ENCODE data around the gene S100A13.
"Not testable (repeated sequence)": the region's sequence is repeated elsewhere in the genome, so short reads cannot be mapped to it uniquely, and the experiment has no call there.

S100A13 gene

GRCh38 chr1:153648000-153648643 lies 20.8 kb upstream of the S100A13 start:
- DNase-seq: no peak

- no peak for DNase-seq
Measured at GRCh38 chr1:153647346-153647714, 20.0 kb upstream of the S100A13 start.

- peak in 2 of 56 donors; percentile 16 to 28 for DNase-seq
Measured at GRCh38 chr1:153646672-153647345, 19.5 kb upstream of the S100A13 start.

- no peak for DNase-seq
Measured at GRCh38 chr1:153643816-153644215, 16.5 kb upstream of the S100A13 start.

DNA sequence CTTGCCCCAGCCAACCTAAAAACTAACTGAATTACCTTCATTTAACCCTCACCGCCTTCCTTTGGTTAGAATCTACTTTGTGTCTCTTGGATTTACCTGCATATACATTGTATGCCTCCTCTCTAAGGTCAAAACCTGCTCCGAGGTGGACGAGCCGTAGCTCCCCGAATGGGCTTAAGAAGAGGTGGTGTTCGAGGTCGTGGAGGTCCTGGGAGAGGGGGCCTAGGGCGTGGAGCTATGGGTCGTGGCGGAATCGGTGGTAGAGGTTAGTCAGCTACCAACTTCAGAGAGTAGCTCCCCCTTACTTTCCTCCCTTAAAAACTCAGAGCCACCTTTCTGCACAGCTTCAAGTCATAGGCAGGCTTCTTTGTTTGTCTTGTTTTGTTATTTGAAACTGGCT lies 15.8 kb upstream of the S100A13 start:
- no peak for DNase-seq

GRCh38 chr1:153642161-153642560 lies 14.9 kb upstream of the S100A13 start:
- DNase-seq: no peak

DNA sequence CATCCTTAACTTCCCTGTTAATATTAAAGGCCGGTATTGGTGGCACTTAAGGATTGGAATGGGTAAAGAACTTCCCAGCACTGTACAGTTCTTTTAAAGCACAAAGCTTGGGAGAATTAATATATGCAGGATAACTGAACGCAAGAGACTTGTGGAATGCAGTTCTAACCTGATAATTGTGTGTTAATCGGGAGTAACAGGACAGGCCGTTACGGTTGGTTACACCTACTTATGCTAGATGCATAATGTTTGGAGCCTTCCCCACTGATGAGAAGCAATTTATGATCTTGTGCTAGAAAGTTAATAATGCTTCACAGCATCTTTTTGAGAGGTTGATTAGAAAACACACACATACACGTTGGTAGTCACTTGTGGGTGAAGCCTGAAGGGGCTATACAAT lies 13.6 kb upstream of the S100A13 start:
- no peak for DNase-seq

GRCh38 chr1:153640213-153640612 lies 12.9 kb upstream of the S100A13 start:
- not testable (repeated sequence) for DNase-seq

DNA sequence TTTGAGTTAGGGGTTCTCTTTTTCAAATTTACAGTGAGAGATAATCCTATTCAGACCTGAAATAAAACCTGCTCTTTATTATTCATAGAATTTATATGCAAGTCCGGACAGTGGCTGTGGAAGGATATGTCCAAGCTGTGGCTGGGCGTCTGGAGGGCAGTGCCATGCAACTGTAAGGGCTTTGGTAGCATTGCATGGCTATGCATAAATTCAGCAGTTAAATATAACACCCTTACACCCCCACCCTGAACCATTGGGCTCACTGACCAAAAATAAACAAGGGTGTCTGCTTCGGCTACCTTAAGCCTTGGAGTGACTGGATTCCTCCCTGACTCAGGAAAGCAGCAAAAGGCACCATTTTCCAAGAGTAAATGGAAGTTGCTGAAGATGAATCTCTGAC lies 12.0 kb upstream of the S100A13 start:
- DNase-seq: no peak

DNA sequence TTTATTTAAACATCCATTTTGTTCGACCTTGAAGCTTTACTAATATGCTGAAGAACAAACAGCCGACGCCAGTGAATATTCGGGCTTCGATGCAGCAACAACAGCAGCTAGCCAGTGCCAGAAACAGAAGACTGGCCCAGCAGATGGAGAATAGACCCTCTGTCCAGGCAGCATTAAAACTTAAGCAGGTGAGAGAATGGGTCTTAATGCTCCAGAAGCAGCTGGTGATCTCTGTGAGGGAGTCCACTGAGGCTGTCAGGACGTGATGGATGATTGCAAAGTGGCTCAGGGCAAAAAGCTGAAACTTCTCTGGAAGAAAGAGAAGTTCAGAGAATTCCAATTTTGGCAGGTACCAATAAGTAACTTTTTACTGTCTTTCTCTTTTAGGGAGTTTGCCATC lies 11.0 kb upstream of the S100A13 start:
- no peak for DNase-seq

GRCh38 chr1:153636312-153636711 lies 9.0 kb upstream of the S100A13 start:
- no peak for DNase-seq

GRCh38 chr1:153635872-153636271 lies 8.6 kb upstream of the S100A13 start:
- no peak for DNase-seq

DNA sequence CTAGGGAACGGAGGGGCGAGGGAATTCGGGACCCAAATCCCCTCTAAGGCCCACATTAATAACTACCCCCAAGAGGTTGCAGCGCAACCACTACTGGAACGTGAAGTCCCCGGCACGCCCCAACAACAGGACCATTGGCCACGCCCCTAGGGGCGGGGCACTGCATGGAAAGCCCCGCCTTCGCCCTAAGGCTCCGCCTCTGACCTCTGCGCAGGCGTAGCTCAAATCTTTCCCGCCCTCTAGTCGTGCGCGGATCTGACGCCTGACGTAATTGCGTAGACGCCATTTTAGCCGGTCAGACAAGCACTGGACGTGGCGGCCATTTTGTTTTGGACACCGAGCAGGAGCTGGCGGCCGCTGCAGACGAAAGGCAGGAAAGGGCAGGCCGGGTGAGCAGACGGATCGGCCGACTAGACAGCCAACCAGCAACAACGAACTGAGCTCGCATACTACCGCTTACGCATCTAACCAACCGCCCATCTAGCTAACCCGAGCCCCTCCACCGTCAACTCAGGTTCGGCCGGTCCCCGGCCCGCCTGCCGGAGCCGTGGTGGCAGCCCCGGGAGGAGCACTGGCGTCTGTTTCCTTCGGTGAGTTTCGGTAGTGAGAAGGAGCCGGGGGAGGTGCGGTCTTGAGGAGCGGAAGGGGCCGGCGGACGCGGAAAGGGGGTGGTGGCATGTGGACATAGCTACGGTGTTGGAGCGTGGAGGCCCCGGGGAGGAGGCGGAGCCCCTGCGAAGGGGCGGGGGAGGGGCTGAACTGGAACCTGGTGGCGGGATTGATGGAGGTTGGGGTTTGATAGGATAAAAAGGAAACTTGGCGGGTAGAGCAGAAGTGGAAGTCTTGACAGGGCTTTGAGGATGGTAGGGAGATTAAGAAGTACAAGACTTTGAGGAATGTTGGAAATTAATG lies 6.7 kb upstream of the S100A13 start, which contains the start of gene CHTOP:
Gene CHTOP (plus strand): TSS at position 313 of the 912 bp plus-strand sequence. CDS start 2,523 bp downstream, outside the sequence.
- DNase-seq: peak; percentile 74 to 99 (median 96)

DNA sequence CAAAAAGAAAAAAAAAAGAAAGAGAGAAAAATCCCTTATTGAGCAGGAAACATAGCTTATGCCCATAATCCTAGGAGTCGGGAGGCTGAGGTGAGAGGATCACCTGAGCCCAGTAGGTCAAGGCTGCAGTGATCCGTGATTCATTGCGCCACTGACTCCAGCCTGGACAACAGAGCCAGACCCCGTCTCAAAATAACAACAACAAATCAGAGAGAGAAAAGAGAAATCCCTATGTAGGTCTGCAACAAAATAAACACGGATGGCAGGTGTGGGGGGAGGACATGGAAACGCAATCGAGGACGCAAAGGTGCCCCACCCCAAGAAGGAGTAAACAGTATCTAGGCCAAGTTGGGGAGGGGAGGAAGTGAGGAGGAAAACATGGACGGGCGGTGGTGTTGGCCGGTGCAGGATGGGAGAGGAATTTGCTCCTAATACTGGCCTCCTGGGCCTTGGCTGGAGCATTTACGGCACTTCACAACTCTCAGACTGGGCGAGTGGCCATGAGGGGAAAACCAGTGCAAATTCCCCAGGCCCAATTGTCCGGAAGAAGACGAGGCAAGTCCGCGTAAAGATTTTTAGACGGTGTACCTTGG lies 6.0 kb upstream of the S100A13 start:
- DNase-seq: peak in 4 of 56 donors; percentile 62 to 73 (median 65)

DNA sequence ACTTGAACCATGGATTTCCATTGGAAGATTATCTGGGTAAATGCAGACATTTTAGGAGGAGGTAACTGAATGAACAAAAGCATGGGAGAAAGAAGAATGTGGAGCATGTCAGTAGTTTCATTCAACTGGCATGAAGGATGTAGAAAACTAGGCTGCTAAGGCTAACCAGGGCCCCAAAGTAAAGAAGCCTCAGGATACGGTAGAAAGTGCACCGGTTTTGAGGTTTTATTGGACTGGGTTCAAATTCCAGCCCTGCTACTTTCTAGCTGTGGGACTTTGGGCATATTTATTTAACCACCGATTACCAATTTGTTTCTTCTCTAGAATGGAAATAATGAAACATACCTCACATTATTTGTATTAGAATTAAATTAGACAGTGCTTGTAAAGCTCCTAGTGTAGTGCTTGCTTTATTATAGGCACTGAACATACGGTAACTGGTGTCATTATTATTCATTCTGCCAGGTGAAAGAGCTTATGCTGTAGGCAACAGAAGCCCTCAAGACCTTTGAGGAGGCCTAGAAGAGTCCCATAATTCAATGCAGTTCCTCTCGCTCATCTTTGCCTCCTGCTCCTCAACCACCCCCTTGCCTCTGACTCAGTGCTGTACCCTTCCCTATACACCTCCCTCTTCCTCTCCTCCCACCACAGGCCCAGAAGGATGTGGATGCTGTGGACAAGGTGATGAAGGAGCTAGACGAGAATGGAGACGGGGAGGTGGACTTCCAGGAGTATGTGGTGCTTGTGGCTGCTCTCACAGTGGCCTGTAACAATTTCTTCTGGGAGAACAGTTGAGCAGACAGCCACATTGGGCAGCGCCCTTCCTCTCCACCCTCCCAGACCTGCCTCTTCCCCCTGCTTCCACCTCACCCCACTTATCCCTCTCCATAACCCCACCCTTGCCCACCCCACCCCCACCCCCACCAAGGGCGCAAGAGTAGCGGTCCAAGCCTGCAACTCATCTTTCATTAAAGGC lies 4.0 kb upstream of the S100A13 start:
- no peak for DNase-seq

DNA sequence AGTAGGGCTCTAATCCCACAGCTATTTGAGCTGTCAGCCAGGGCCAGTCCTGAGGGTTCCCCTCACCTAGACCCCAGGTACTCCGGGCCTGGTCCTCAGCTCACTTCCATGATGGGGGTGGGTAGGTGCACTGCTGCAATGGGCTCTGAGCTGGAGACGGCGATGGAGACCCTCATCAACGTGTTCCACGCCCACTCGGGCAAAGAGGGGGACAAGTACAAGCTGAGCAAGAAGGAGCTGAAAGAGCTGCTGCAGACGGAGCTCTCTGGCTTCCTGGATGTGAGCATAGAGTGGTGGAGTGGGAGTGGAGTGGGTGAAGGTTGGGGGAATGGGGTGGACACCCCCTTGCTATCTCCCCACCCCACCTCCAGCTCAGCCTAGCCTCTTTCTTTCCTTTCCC lies 3.1 kb upstream of the S100A13 start:
- no peak for DNase-seq

GRCh38 chr1:153629971-153630370 lies 2.7 kb upstream of the S100A13 start:
- DNase-seq: peak in 25 of 56 donors; percentile 11 to 70 (median 32)

DNA sequence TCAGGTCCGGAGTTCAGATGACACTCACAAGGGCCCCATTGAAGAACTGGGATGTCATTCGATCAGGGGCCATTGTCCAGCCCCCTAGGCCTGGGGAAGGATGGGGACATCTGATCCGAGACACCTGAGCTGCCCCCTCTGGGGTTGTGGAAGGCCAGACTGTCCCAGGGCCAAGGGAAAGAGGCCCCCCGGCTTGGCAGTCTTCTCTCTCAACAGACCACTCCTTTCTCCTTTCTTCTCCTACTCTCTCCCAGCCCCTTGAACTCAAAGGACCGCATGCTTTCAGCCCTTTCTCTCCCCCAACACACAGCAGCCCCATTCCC lies 2.0 kb upstream of the S100A13 start:
- no peak for DNase-seq

DNA sequence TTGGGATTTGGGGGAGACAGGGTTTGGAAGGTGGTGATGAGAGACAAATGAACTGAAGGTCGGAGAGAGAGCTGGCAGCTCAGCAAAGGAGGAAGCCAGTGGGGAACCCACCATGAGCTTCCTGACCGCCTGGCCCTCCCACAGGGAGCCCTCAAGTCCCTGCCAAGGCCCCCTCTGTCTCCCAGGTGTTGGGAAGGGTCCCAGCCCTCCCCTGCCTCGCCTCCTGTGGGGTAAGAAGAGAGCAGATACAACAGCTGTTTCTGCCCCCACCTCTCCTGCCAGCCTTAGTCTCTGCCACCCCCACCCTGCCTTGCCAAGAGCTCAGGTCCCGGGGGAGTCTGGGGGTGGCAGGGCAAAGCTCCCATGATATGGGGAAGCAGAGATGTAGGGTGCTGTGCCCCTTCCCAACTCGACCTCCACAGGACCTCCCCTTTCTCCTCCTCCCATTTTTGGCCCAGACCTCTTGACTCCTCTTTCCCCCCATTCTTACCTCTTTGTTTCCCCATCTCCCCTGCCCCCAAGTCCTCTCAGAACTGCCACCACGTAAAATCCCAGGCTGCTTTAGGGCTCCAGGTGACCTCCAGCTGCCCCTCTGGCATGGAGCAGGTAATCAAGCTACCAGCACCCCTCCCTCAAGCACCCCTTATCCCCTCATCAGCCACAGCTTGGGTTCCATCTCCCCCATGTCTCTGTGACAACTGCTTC lies 1.5 kb upstream of the S100A13 start:
- DNase-seq: no peak
